ENCODE data around the gene ATF5. TPM values are rescaled to one million over a fixed set of nuclear protein-coding genes. Genes with fewer than 3 reads are reported as not detected.

Gene ATF5
- total RNA-seq, 6 experiments from 2014 or later: 475 to 1,724 (median 619) TPM

DNA sequence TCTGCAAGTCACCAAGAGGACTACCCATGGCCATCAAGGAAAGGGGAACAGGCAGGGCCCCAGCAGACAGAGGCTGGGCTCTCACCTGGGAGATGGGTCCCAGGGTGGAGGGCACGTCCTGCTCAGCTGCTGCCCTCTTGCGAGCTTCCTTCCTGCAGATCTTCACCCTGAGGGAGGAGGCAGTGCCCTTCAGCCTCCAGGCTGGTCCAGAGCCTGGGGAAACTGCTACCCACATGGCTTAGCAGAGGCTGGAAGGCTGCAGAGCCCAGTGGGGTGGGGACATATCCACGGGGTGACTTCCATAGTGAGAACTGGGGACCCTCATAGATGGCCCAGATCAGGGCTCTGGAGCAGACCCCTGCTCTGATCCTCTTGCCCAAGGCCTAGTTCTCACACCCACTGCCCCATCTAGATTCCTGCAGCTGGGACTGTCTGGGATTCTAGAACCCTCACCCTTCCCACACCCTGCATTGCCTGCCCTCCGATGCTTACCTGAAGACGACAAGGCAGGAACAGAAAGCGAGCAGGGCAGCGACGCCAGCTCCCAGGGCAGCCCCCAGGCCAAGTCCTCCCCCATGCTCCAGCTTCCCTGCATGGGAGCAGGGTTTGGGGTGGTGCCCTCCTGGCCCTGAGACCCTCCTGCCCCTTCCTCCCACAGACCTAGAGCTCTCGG lies 22.9 kb downstream of the ATF5 start:
- ATAC-seq (no peak), DNase-seq (no peak)
- peaks cover 0 to 10% (median 0%) of the 10 kb centered on the region in 4 donors for H3K4me1 ChIP-seq
- H3K27me3 ChIP-seq: no peaks in the 10 kb centered on the region
- no peak for TF ChIP-seq POLR2A (IDR thresholded peaks at IDR 0.05)
- TF ChIP-seq CTCF (IDR thresholded peaks at IDR 0.05): no peak
- H3K4me3 ChIP-seq: no peak overlapping the region
- WGBS (ENCODE audit: insufficient coverage, low coverage, low lambda C conversion rate, missing lambda C conversion rate): 43% methylated on average over 3 of the region's 9 CpGs
- intact Hi-C loops (cut with DNase I): no loop called here
- H3K36me3 ChIP-seq: no peaks in the 10 kb centered on the region
- no peaks in the 10 kb centered on the region for H3K9me3 ChIP-seq
- no peak overlapping the region for H3K27ac ChIP-seq

GRCh38 chr19:49952479-49952836 lies 23.5 kb downstream of the ATF5 start:
- no peak overlapping the region for H3K4me3 ChIP-seq
- no peak for ATAC-seq

GRCh38 chr19:49952906-49953305 lies 23.9 kb downstream of the ATF5 start:
- Histone ChIP-seq H3K9me3 (no peaks in the 10 kb centered on the region), H3K4me3 (no peak overlapping the region), H3K4me1 (peaks cover 0 to 10% (median 0%) of the 10 kb centered on the region in 4 donors), H3K27ac (no peak overlapping the region), H3K36me3 (no peaks in the 10 kb centered on the region), H3K27me3 (no peaks in the 10 kb centered on the region)
- ATAC-seq: no peak
- no peak for TF ChIP-seq CTCF (IDR thresholded peaks at IDR 0.05)
- no peak for TF ChIP-seq POLR2A (IDR thresholded peaks at IDR 0.05)
- no peak for DNase-seq
- WGBS (ENCODE audit: insufficient coverage, low coverage, low lambda C conversion rate, missing lambda C conversion rate): 67% methylated on average over 12 of the region's 13 CpGs
- intact Hi-C loops (cut with DNase I): no loop called here

More at GRCh38 chr19:49952479-49952836, 23.5 kb downstream of the ATF5 start:
- Histone ChIP-seq H3K9me3 (no peaks in the 10 kb centered on the region), H3K27me3 (no peaks in the 10 kb centered on the region), H3K36me3 (no peaks in the 10 kb centered on the region), H3K4me1 (peaks cover 0 to 10% (median 0%) of the 10 kb centered on the region in 4 donors), H3K27ac (no peak overlapping the region)
- no peak for DNase-seq
- intact Hi-C loops (cut with DNase I): no loop called here
- TF ChIP-seq POLR2A (IDR thresholded peaks at IDR 0.05) (no peak), CTCF (IDR thresholded peaks at IDR 0.05) (no peak)

GRCh38 chr19:49953416-49953815 lies 24.4 kb downstream of the ATF5 start:
- 46% methylated on average over 6 of the region's 7 CpGs for WGBS (ENCODE audit: insufficient coverage, low coverage, low lambda C conversion rate, missing lambda C conversion rate)
- intact Hi-C loops (cut with DNase I): no loop called here
- no peak for TF ChIP-seq POLR2A (IDR thresholded peaks at IDR 0.05)
- TF ChIP-seq CTCF (IDR thresholded peaks at IDR 0.05): no peak
- ATAC-seq (peak; percentile 17 to 57 (median 34)), DNase-seq (no peak)
- Histone ChIP-seq H3K27ac (no peak overlapping the region), H3K36me3 (no peaks in the 10 kb centered on the region), H3K4me3 (no peak overlapping the region), H3K9me3 (no peaks in the 10 kb centered on the region), H3K4me1 (peaks cover 0 to 10% (median 0%) of the 10 kb centered on the region in 4 donors), H3K27me3 (no peaks in the 10 kb centered on the region)

Measured in right lobe of liver (tissue), 6 donors.